ENCODE measurements around the gene MS4A4E. TPM values are rescaled to one million over a fixed set of nuclear protein-coding genes. Genes with fewer than 3 reads are reported as not detected.

The MS4A4E gene
- total RNA-seq, 4 donors from 2014 or later, result 4.1 to 20.9 (median 6.1) TPM

- TF ChIP-seq, protein P1, sequence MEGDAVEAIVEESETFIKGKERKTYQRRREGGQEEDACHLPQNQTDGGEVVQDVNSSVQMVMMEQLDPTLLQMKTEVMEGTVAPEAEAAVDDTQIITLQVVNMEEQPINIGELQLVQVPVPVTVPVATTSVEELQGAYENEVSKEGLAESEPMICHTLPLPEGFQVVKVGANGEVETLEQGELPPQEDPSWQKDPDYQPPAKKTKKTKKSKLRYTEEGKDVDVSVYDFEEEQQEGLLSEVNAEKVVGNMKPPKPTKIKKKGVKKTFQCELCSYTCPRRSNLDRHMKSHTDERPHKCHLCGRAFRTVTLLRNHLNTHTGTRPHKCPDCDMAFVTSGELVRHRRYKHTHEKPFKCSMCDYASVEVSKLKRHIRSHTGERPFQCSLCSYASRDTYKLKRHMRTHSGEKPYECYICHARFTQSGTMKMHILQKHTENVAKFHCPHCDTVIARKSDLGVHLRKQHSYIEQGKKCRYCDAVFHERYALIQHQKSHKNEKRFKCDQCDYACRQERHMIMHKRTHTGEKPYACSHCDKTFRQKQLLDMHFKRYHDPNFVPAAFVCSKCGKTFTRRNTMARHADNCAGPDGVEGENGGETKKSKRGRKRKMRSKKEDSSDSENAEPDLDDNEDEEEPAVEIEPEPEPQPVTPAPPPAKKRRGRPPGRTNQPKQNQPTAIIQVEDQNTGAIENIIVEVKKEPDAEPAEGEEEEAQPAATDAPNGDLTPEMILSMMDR (IDR thresholded peaks at IDR 0.05; ENCODE audit: low read depth), result no peak
Measured at GRCh38 chr11:60155931-60156330, 87.0 kb downstream of the MS4A4E start.

DNA sequence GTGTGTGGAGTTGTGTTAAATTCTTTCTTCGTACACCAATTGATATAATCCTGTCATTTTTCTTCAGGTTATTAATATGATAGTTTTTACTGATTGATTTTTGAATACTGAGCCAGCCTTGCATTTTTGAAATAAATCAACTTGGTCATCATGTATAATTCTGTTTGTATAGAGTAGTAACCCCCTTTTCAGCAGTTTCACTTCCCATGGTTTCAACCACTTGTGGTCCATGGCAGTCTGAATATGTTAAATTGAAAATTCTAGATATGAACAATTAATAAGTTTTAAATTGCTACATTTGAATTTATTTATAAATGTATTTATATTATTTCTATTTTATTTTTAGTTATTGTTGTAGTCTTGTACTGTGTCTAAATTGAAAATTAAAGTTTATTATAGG, 92.7 kb downstream of the MS4A4E start:
- TF ChIP-seq, protein P1 (IDR thresholded peaks at IDR 0.05; ENCODE audit: low read depth), result no peak

Small RNA genes lying within 50 kb of the gene (small RNA-seq; reads per million reads assigned to genes)
- gene MIR6503, result 3.0 reads per million, percentile 59 among the genes with 10 or more reads in this experiment

Other genes starting within 250 kb of the MS4A4E start
- not detected for gene OOSP4B, start 226.0 kb downstream of the MS4A4E start, total RNA-seq
- gene OOSP2, start 202.7 kb downstream of the MS4A4E start, total RNA-seq, result not detected
- gene MS4A3, start 186.5 kb downstream of the MS4A4E start, total RNA-seq, result not detected
- 1 to 10 TPM in 3 of 4 donors, under 1 TPM in 1; 0.75 to 7.3 (median 3.6) TPM for gene MS4A2, start 154.5 kb downstream of the MS4A4E start, total RNA-seq
- gene MS4A6A, start 60.1 kb downstream of the MS4A4E start, total RNA-seq, result 100 to 1,000 TPM in 3 of 4 donors, 10 to 100 TPM in 1; 99.1 to 515 (median 268) TPM
- gene MS4A4A, start 37.5 kb upstream of the MS4A4E start, total RNA-seq, result 100 to 1,000 TPM in 3 of 4 donors, 10 to 100 TPM in 1; 46.7 to 372 (median 159) TPM
- gene MS4A6E, start 84.1 kb upstream of the MS4A4E start, total RNA-seq, result 100 to 1,000 TPM in 1 of 4 donors, 1 to 10 TPM in 3; 2.1 to 144 (median 3.4) TPM
- gene MS4A7, start 135.4 kb upstream of the MS4A4E start, total RNA-seq, result 100 to 1,000 TPM in 3 of 4 donors, 10 to 100 TPM in 1; 47.3 to 458 (median 133) TPM
- 10 to 100 TPM in 3 of 4 donors, 1 to 10 TPM in 1; 1.7 to 32.3 (median 13.0) TPM for gene MS4A14, start 153.3 kb upstream of the MS4A4E start, total RNA-seq
- gene MS4A5, start 186.4 kb upstream of the MS4A4E start, total RNA-seq, result not detected
- 1 to 10 TPM in 1 of 4 donors, under 1 TPM in 2, not detected in 1; 0.17 to 2.4 (median 0.33) TPM for gene MS4A1, start 212.7 kb upstream of the MS4A4E start, total RNA-seq
- not detected for gene MS4A12, start 249.6 kb upstream of the MS4A4E start, total RNA-seq

Measured in subcutaneous adipose tissue (tissue), 4 donors.